Gastroesophageal sphincter (tissue), 3 donors: Measurements from ENCODE around the gene PTPRZ1.

Experiments
- EP300 ChIP-seq: sonication (generic); formaldehyde crosslinking; IDR thresholded peaks from one replicate; pipeline ENCODE4 v1.6.1; 2017; ENCODE audit warnings: antibody characterized with exemption, mild to moderate bottlenecking
- POLR2A ChIP-seq, 2 donors: fragments of 450-650 bp; IDR thresholded peaks; one replicate each; pipeline ENCODE4 v1.6.1; 2017; ENCODE audit warnings: antibody characterized with exemption in 2 of 2, mild to moderate bottlenecking in 2 of 2, moderate library complexity in 1 of 2
- TF ChIP-seq, protein P1 (sequence below), 4 experiments: fragments of 200-600 bp in 2 of 4; fragments of 450-650 bp in 2 of 4; sonication (generic) in 1 of 4; IDR thresholded peaks; one replicate each; pipeline ENCODE4 v1.5.1; 2017 to 2019; ENCODE audit warnings: antibody characterized with exemption in 4 of 4, mild to moderate bottlenecking in 2 of 4, moderate library complexity in 2 of 4

DNA sequence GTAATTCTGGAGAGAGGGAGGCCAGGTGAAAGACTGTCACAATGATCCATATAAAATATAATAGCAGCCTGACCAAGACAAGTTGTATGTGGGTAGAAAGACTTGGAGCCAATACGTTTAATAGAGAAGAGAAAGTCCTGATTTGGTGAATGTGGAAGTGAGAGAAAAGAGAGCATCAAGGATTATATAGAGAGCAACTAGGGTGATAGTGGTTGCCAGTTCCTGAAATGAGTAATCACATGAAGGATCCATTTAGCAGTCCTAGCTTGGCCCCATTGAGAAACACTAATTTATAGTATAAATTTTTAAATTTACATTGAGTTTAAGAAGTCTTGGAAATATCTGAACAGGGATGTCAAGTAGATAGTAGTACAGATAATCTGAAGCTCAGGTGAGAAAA lies 197.1 kb downstream of the PTPRZ1 start:
- TF ChIP-seq, protein P1, sequence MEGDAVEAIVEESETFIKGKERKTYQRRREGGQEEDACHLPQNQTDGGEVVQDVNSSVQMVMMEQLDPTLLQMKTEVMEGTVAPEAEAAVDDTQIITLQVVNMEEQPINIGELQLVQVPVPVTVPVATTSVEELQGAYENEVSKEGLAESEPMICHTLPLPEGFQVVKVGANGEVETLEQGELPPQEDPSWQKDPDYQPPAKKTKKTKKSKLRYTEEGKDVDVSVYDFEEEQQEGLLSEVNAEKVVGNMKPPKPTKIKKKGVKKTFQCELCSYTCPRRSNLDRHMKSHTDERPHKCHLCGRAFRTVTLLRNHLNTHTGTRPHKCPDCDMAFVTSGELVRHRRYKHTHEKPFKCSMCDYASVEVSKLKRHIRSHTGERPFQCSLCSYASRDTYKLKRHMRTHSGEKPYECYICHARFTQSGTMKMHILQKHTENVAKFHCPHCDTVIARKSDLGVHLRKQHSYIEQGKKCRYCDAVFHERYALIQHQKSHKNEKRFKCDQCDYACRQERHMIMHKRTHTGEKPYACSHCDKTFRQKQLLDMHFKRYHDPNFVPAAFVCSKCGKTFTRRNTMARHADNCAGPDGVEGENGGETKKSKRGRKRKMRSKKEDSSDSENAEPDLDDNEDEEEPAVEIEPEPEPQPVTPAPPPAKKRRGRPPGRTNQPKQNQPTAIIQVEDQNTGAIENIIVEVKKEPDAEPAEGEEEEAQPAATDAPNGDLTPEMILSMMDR (IDR thresholded peaks at IDR 0.05), result no peak
- TF ChIP-seq POLR2A (IDR thresholded peaks at IDR 0.05), result no peak
- no peak for TF ChIP-seq EP300
